ENCODE measurements around the gene OSBPL8.

GRCh38 chr12:76549131-76549530, 10.4 kb downstream of the OSBPL8 start:
- TF ChIP-seq CTCF (conservative IDR thresholded peaks at IDR 0.05; ENCODE audit: low read length) (no peak), EZH2phosphoT487 (IDR thresholded peaks at IDR 0.05; ENCODE audit: borderline replicate concordance, low read depth, low read length) (no peak)
